GM18498 (cell line): Measurements from ENCODE around the gene CSPG4.
"Not testable (repeated sequence)": the region's sequence is repeated elsewhere in the genome, so short reads cannot be mapped to it uniquely, and the experiment has no call there.

Experiments
- ATAC-seq: cut with Tn5 transposase; IDR thresholded peaks from one replicate; pipeline ENCODE4 v1.9.1; 2021; ENCODE audit warnings: mild to moderate bottlenecking, moderate library complexity; ENCODE audit not compliant: unreplicated experiment

The CSPG4 gene

GRCh38 chr15:75633922-75634321 is 78.7 kb downstream of the CSPG4 start:
- not testable (repeated sequence) for ATAC-seq

- ATAC-seq = no peak
Observed at GRCh38 chr15:75631935-75632334, 80.7 kb downstream of the CSPG4 start.

- ATAC-seq = peak; percentile 79
Observed at GRCh38 chr15:75625542-75626347, 86.9 kb downstream of the CSPG4 start, which contains the start of gene SNUPN. SNUPN (minus strand) TSS chr15:75625725; CDS start chr15:75621051, 4,674 bp downstream.
